SK-N-SH treated with all-trans-retinoic acid at 6 μM for 48 hours (cell line): ENCODE results near the gene TMEM132A.

Experiments used
- ATAC-seq: fragments of 200-7000 bp; cut with Tn5 transposase; 3 replicates; pipeline ENCODE4 v1.9.1; 2020; ENCODE audit warnings: mild to moderate bottlenecking, moderate library complexity
- ARNTL ChIP-seq: fragments of 450-650 bp; formaldehyde crosslinking; IDR thresholded peaks from 2 replicates; pipeline ENCODE4 v1.5.0; 2020; ENCODE audit warnings: low read depth, mild to moderate bottlenecking, moderate library complexity, borderline replicate concordance
- BACH2 ChIP-seq: fragments of 250-450 bp; sonication (Bioruptor Pico); IDR thresholded peaks from 2 replicates; pipeline ENCODE4 v1.9.0; 2021; ENCODE audit warnings: mild to moderate bottlenecking, borderline replicate concordance
- CREB5 ChIP-seq: fragments of 250-450 bp; sonication (Bioruptor Pico); IDR thresholded peaks from 2 replicates; pipeline ENCODE4 v1.5.1; 2020; ENCODE audit warnings: low read depth, mild to moderate bottlenecking, moderate library complexity
- CSDC2 ChIP-seq: fragments of 250-450 bp; sonication (Bioruptor Pico); IDR thresholded peaks from 2 replicates; pipeline ENCODE4 v1.5.0; 2020; ENCODE audit warnings: mild to moderate bottlenecking, moderate library complexity
- CSRNP3 ChIP-seq: fragments of 250-450 bp; sonication (Bioruptor Pico); IDR thresholded peaks from 2 replicates; pipeline ENCODE4 v1.5.1; 2021; ENCODE audit warnings: mild to moderate bottlenecking, moderate library complexity
- ESRRG ChIP-seq: fragments of 250-450 bp; sonication (Bioruptor Pico); IDR thresholded peaks from 2 replicates; pipeline ENCODE4 v1.6.1; 2021; ENCODE audit warnings: mild to moderate bottlenecking
- GLIS3 ChIP-seq: fragments of 250-450 bp; sonication (Bioruptor Pico); IDR thresholded peaks from 2 replicates; pipeline ENCODE4 v1.5.0; 2020; ENCODE audit warnings: mild to moderate bottlenecking, moderate library complexity
- ISL1 ChIP-seq: fragments of 250-450 bp; sonication (Bioruptor Pico); IDR thresholded peaks from 2 replicates; pipeline ENCODE4 v2.1.2; 2022; ENCODE audit warnings: mild to moderate bottlenecking, moderate library complexity
- OSR1 ChIP-seq: fragments of 250-450 bp; sonication (Bioruptor Pico); IDR thresholded peaks from 2 replicates; pipeline ENCODE4 v1.8.0; 2022; ENCODE audit warnings: moderate library complexity, mild to moderate bottlenecking, inconsistent platforms
- POU6F1 ChIP-seq: fragments of 250-450 bp; sonication (Bioruptor Pico); IDR thresholded peaks from 2 replicates; pipeline ENCODE4 v1.8.0; 2021; ENCODE audit warnings: low read depth, mild to moderate bottlenecking, moderate library complexity, borderline replicate concordance
- PPARA ChIP-seq: fragments of 250-450 bp; sonication (Bioruptor Pico); IDR thresholded peaks from 2 replicates; pipeline ENCODE4 v1.5.0; 2020; ENCODE audit warnings: mild to moderate bottlenecking, borderline replicate concordance
- RARB ChIP-seq: fragments of 250-450 bp; sonication (Bioruptor Pico); IDR thresholded peaks from 2 replicates; pipeline ENCODE4 v1.8.0; 2021; ENCODE audit warnings: mild to moderate bottlenecking, moderate library complexity
- SNAI2 ChIP-seq: fragments of 250-450 bp; sonication (Bioruptor Pico); IDR thresholded peaks from 2 replicates; pipeline ENCODE4 v1.5.0; 2020; ENCODE audit warnings: mild to moderate bottlenecking, moderate library complexity
- TCF4 ChIP-seq: fragments of 250-450 bp; sonication (Bioruptor Pico); IDR thresholded peaks from 2 replicates; pipeline ENCODE4 v1.8.0; 2021; ENCODE audit warnings: mild to moderate bottlenecking, moderate library complexity, borderline replicate concordance
- TOX ChIP-seq: fragments of 250-450 bp; sonication (Bioruptor Pico); IDR thresholded peaks from 2 replicates; pipeline ENCODE4 v1.8.0; 2021; ENCODE audit warnings: mild to moderate bottlenecking, moderate library complexity, borderline replicate concordance
- ZC3H10 ChIP-seq: fragments of 250-450 bp; sonication (Bioruptor Pico); IDR thresholded peaks from 2 replicates; pipeline ENCODE4 v1.5.1; 2021; ENCODE audit warnings: mild to moderate bottlenecking, moderate library complexity
- ZFP3 ChIP-seq: fragments of 250-450 bp; sonication (Bioruptor Pico); IDR thresholded peaks from 2 replicates; pipeline ENCODE4 v1.5.0; 2020; ENCODE audit warnings: mild to moderate bottlenecking, moderate library complexity
- ZFP30 ChIP-seq: fragments of 450-650 bp; formaldehyde crosslinking; IDR thresholded peaks from 2 replicates; pipeline ENCODE4 v1.5.0; 2022; ENCODE audit warnings: mild to moderate bottlenecking, moderate library complexity
- ZNF565 ChIP-seq: fragments of 450-650 bp; formaldehyde crosslinking; conservative IDR thresholded peaks from 2 replicates; pipeline ENCODE4 v1.5.0; 2020; ENCODE audit warnings: low read depth, mild to moderate bottlenecking, moderate library complexity
- ZNF70 ChIP-seq: fragments of 450-650 bp; formaldehyde crosslinking; IDR thresholded peaks from 2 replicates; pipeline ENCODE4 v1.5.0; 2020; ENCODE audit warnings: mild to moderate bottlenecking, moderate library complexity
- ZNF8 ChIP-seq: fragments of 450-650 bp; formaldehyde crosslinking; IDR thresholded peaks from 2 replicates; pipeline ENCODE4 v1.5.0; 2020; ENCODE audit warnings: mild to moderate bottlenecking, moderate library complexity
- TF ChIP-seq, protein P1 (sequence below): fragments of 250-450 bp; sonication (Bioruptor Pico); IDR thresholded peaks from 2 replicates; pipeline ENCODE4 v1.8.0; 2020; ENCODE audit warnings: mild to moderate bottlenecking, moderate library complexity, borderline replicate concordance

Gene TMEM132A

GRCh38 chr11:60912851-60913528 is 11.3 kb upstream of the TMEM132A start (continued):
- TF ChIP-seq CSDC2 (CRISPR knock-in tag) (no peak), ZFP3 (CRISPR knock-in tag) (no peak), POU6F1 (no peak), ZNF565 (CRISPR knock-in tag) (no peak), OSR1 (CRISPR knock-in tag) (no peak)

DNA sequence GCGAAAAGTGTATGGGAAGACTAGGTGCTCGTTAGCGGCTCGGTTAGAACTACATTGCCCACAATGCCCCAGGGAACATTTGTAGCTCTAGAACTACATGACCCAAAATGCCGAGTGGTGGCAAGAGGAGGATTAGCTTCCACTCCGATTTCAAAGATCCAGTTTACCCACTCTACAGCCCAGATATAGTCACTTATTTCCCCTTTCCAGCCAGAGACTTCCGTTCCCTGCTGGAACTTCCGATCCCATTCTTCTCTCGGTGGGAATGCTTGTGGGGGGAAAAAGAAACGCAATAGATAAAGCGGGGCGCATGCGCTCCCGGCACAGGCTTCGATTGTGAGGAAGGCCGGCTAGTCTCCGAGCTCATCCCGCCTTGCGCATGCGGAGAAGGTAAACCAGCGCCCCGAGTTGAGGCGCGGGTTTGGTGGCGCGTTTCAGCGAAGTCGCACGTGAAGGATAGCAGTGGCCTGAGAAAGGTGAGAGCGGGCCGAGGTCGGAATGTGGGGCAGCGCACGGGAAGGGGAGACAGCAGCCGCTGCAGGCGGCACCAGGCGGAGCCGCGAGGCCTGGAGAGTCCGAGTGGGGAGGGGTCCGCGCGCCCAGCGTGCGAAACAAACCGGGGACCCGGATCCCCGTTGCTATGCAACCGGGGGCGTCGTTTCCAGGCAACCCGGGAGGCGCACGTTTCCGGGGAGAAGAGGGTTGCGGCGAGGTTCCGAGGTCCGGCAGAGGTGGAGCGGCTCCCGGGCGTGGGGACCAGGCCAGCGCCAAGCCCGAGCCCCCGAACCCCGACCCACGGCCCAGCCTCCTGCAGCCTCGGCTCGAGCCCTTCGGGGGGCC is 10.2 kb upstream of the TMEM132A start, which contains the start of gene TMEM109:
Gene TMEM109 (plus strand): TSS at position 366 of the 840 bp plus-strand sequence. CDS start 5,536 bp downstream, outside the sequence.
- ATAC-seq = peak; percentile 87
- TF ChIP-seq ZFP3 (CRISPR knock-in tag) = no peak
- no peak for TF ChIP-seq RARB (CRISPR knock-in tag)
- TF ChIP-seq ZC3H10 (CRISPR knock-in tag) = no peak
- no peak for TF ChIP-seq ZFP30 (CRISPR knock-in tag)
- no peak for TF ChIP-seq TOX (CRISPR knock-in tag)
- TF ChIP-seq GLIS3 (CRISPR knock-in tag) = no peak
- no peak for TF ChIP-seq ESRRG (CRISPR knock-in tag)
- TF ChIP-seq, protein P1, sequence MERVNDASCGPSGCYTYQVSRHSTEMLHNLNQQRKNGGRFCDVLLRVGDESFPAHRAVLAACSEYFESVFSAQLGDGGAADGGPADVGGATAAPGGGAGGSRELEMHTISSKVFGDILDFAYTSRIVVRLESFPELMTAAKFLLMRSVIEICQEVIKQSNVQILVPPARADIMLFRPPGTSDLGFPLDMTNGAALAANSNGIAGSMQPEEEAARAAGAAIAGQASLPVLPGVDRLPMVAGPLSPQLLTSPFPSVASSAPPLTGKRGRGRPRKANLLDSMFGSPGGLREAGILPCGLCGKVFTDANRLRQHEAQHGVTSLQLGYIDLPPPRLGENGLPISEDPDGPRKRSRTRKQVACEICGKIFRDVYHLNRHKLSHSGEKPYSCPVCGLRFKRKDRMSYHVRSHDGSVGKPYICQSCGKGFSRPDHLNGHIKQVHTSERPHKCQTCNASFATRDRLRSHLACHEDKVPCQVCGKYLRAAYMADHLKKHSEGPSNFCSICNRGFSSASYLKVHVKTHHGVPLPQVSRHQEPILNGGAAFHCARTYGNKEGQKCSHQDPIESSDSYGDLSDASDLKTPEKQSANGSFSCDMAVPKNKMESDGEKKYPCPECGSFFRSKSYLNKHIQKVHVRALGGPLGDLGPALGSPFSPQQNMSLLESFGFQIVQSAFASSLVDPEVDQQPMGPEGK = no peak
- no peak for TF ChIP-seq ARNTL (CRISPR knock-in tag)
- no peak for TF ChIP-seq ZNF565 (CRISPR knock-in tag)
- TF ChIP-seq OSR1 (CRISPR knock-in tag) = no peak
- TF ChIP-seq CSRNP3 (CRISPR knock-in tag) = no peak
- TF ChIP-seq ISL1 (CRISPR knock-in tag) = no peak
- no peak for TF ChIP-seq BACH2 (CRISPR knock-in tag)

GRCh38 chr11:60914633-60915247 is 9.5 kb upstream of the TMEM132A start:
- TF ChIP-seq SNAI2 (no peak), OSR1 (CRISPR knock-in tag) (no peak), ZNF70 (CRISPR knock-in tag) (no peak), GLIS3 (CRISPR knock-in tag) (no peak), ZC3H10 (CRISPR knock-in tag) (no peak), ZNF8 (CRISPR knock-in tag) (no peak), CSDC2 (CRISPR knock-in tag) (no peak), ARNTL (CRISPR knock-in tag) (no peak), CSRNP3 (CRISPR knock-in tag) (no peak), POU6F1 (no peak), PPARA (CRISPR knock-in tag) (no peak), ESRRG (CRISPR knock-in tag) (no peak), ISL1 (CRISPR knock-in tag) (no peak), ZFP3 (CRISPR knock-in tag) (no peak), RARB (CRISPR knock-in tag) (no peak), CREB5 (no peak), TCF4 (CRISPR knock-in tag) (no peak)
- TF ChIP-seq, protein P1 = no peak
- TF ChIP-seq, all 23 proteins: peak for 0
- peak; percentile 57 for ATAC-seq
